ENCODE results near the gene NKIRAS2.

The NKIRAS2 gene

DNA sequence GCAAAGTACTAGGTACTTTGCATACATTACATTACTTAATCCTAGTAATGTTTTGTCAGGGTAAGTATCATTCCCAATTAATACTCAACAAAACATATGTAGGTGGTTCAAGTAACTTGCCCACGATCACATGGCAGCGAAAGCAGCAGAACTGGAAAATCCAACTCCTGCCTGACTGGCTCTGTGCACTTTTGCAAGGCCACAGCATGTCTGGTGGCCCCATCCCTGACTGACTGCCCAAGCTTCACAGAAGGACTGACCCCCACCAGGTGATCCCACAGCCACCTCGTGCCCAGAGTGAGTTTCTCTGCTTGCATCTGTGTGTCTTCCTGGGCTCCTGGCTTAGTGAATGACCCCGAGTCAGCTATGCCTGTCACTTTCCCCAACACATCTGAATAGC is 41.9 kb upstream of the NKIRAS2 start:
- H3K4me1 ChIP-seq (ENCODE audit: control insufficient read depth, low read length) = peaks cover 4% of the 10 kb centered on the region; the same call in 1 of the 2 replicates
- H3K36me3 ChIP-seq (ENCODE audit: control insufficient read depth, low read length) = peaks cover 75% of the 10 kb centered on the region
- H3F3A ChIP-seq (ENCODE audit: control insufficient read depth, insufficient read depth) = peaks cover 9% of the 10 kb centered on the region; the same call in 1 of the 2 replicates
- no peak overlapping the region for H3K27ac ChIP-seq (ENCODE audit: low read depth, low read length)
- H3K4me3 ChIP-seq (ENCODE audit: low read length) = no peak overlapping the region
- H3K9me3 ChIP-seq (ENCODE audit: control insufficient read depth, insufficient read depth, low read length) = no peaks in the 10 kb centered on the region
- no peaks in the 10 kb centered on the region for H3K9me2 ChIP-seq (replicated peaks; ENCODE audit: control insufficient read depth, low read length)
- H3K79me2 ChIP-seq (ENCODE audit: control insufficient read depth, low read length) = no peaks in the 10 kb centered on the region
- no peaks in the 10 kb centered on the region for H4K20me1 ChIP-seq (ENCODE audit: control insufficient read depth, insufficient read depth, low read depth, low read length)
- TF ChIP-seq EZH2phosphoT487 (IDR thresholded peaks at IDR 0.05; ENCODE audit: borderline replicate concordance, low read length) = no peak
- TF ChIP-seq, protein P1, sequence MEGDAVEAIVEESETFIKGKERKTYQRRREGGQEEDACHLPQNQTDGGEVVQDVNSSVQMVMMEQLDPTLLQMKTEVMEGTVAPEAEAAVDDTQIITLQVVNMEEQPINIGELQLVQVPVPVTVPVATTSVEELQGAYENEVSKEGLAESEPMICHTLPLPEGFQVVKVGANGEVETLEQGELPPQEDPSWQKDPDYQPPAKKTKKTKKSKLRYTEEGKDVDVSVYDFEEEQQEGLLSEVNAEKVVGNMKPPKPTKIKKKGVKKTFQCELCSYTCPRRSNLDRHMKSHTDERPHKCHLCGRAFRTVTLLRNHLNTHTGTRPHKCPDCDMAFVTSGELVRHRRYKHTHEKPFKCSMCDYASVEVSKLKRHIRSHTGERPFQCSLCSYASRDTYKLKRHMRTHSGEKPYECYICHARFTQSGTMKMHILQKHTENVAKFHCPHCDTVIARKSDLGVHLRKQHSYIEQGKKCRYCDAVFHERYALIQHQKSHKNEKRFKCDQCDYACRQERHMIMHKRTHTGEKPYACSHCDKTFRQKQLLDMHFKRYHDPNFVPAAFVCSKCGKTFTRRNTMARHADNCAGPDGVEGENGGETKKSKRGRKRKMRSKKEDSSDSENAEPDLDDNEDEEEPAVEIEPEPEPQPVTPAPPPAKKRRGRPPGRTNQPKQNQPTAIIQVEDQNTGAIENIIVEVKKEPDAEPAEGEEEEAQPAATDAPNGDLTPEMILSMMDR (IDR thresholded peaks at IDR 0.05; ENCODE audit: low read depth, low read length, poor library complexity, severe bottlenecking) = no peak
- no peak overlapping the region for H3K4me2 ChIP-seq (ENCODE audit: low read length)
- no peaks in the 10 kb centered on the region for H3K27me3 ChIP-seq (ENCODE audit: control insufficient read depth, low read length)

DNA sequence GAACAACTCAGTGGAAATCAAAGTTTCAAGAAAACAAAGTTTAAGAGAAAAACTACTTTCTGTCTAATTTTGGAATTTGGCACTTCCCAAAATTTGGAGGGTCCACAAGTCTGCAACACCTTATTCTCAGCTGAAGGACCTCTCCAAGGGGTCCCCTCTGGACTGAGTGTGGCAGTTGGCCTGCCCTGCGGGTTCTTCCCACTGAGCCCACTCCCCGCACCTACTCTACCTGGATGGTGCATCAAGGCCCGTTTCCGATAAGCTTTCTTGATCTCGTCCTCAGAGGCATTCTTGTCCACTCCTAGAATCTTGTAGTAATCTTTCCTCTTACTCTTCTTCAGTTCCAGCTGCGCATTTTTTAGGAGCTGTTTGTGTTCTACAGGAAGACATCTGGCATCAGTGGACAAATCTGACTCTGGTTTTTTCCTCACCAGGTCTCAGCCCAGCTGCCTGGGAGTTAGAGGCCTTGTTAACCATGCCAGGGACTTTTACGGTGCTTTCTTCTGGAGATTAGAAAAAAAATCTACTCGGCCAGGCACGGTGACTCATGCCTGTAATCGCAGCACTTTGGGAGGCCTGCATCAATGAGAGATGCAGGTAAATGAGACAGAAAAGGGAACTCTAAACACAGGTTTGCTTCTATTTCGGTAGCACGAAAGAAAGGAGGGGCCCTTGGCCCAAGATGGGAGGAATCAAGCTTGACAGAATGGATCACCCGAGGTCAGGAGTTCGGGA is 37.7 kb upstream of the NKIRAS2 start:
- 0 out of 2 replicates have a peak, but pooled peaks cover 3% of the 10 kb centered on the region for H3F3A ChIP-seq (ENCODE audit: control insufficient read depth, insufficient read depth)
- no peaks in the 10 kb centered on the region for H3K9me3 ChIP-seq (ENCODE audit: control insufficient read depth, insufficient read depth, low read length)
- no peaks in the 10 kb centered on the region for H3K9me2 ChIP-seq (replicated peaks; ENCODE audit: control insufficient read depth, low read length)
- H3K4me1 ChIP-seq (ENCODE audit: control insufficient read depth, low read length) = peaks cover 25% of the 10 kb centered on the region
- H4K20me1 ChIP-seq (ENCODE audit: control insufficient read depth, insufficient read depth, low read depth, low read length) = no peaks in the 10 kb centered on the region
- no peak overlapping the region for H3K27ac ChIP-seq (ENCODE audit: low read depth, low read length)
- peaks cover 71% of the 10 kb centered on the region for H3K36me3 ChIP-seq (ENCODE audit: control insufficient read depth, low read length)
- no peak overlapping the region for H3K4me2 ChIP-seq (ENCODE audit: low read length)
- H3K79me2 ChIP-seq (ENCODE audit: control insufficient read depth, low read length) = no peaks in the 10 kb centered on the region; the same call in 1 of the 2 replicates
- H3K4me3 ChIP-seq (ENCODE audit: low read length) = no peak overlapping the region
- TF ChIP-seq EZH2phosphoT487 (IDR thresholded peaks at IDR 0.05; ENCODE audit: borderline replicate concordance, low read length) = no peak
- TF ChIP-seq, protein P1 (IDR thresholded peaks at IDR 0.05; ENCODE audit: low read depth, low read length, poor library complexity, severe bottlenecking) = no peak
- no peaks in the 10 kb centered on the region for H3K27me3 ChIP-seq (ENCODE audit: control insufficient read depth, low read length)

DNA sequence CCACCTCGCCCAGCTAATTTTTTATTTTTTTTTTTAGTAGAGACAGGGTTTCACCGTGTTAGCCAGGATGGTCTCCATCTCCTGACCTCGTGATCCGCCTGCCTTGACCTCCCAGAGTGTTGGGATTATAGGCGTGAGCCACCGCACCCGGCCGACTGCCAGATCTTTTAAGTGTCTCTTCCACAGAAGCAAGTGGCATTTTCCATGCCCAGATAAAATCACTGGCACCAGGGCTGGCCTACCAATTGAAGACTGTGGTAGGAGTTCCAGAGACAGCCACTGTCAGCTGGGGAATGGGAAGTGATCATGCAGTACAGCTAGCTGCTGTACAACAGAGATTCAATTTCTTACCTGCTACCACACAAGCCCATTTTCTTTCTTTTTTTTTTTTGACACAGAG is 35.4 kb upstream of the NKIRAS2 start:
- H3K4me3 ChIP-seq (ENCODE audit: low read length) = peak overlapping the region; percentile 30
- no peak for TF ChIP-seq EZH2phosphoT487 (IDR thresholded peaks at IDR 0.05; ENCODE audit: borderline replicate concordance, low read length)
- TF ChIP-seq, protein P1 (IDR thresholded peaks at IDR 0.05; ENCODE audit: low read depth, low read length, poor library complexity, severe bottlenecking) = no peak
- 0 out of 2 replicates have a peak, but pooled peaks cover 2% of the 10 kb centered on the region for H3F3A ChIP-seq (ENCODE audit: control insufficient read depth, insufficient read depth)
- H3K4me1 ChIP-seq (ENCODE audit: control insufficient read depth, low read length) = peaks cover 29% of the 10 kb centered on the region
- no peaks in the 10 kb centered on the region; the same call in 1 of the 2 replicates for H3K79me2 ChIP-seq (ENCODE audit: control insufficient read depth, low read length)
- peak overlapping the region; percentile 75 for H3K27ac ChIP-seq (ENCODE audit: low read depth, low read length)
- no peaks in the 10 kb centered on the region for H3K9me2 ChIP-seq (replicated peaks; ENCODE audit: control insufficient read depth, low read length)
- H3K36me3 ChIP-seq (ENCODE audit: control insufficient read depth, low read length) = peaks cover 81% of the 10 kb centered on the region
- H4K20me1 ChIP-seq (ENCODE audit: control insufficient read depth, insufficient read depth, low read depth, low read length) = no peaks in the 10 kb centered on the region
- H3K9me3 ChIP-seq (ENCODE audit: control insufficient read depth, insufficient read depth, low read length) = no peaks in the 10 kb centered on the region
- no peaks in the 10 kb centered on the region for H3K27me3 ChIP-seq (ENCODE audit: control insufficient read depth, low read length)
- peak overlapping the region; percentile 58 for H3K4me2 ChIP-seq (ENCODE audit: low read length)
